Measurements from ENCODE around the gene PIGV.
A peak's percentile ranks its signal among the peaks of the same experiment; 100 is the strongest.

PIGV gene

GRCh38 chr1:26787706-26788514 is at the start of gene PIGV:
TSS of gene PIGV (plus strand) at chr1:26787950. CDS start at chr1:26790816, 2,866 bp downstream.
- peak; percentile 76 for DNase-seq (ENCODE audit: low read depth)
- TF ChIP-seq CTCF (conservative IDR thresholded peaks at IDR 0.05; ENCODE audit: control insufficient read depth, insufficient read depth, low read depth, low read length) = no peak
- peak within 1 kb of the TSS; percentile 69 for H3K4me3 ChIP-seq (ENCODE audit: control insufficient read depth, low read depth, low read length)

DNA sequence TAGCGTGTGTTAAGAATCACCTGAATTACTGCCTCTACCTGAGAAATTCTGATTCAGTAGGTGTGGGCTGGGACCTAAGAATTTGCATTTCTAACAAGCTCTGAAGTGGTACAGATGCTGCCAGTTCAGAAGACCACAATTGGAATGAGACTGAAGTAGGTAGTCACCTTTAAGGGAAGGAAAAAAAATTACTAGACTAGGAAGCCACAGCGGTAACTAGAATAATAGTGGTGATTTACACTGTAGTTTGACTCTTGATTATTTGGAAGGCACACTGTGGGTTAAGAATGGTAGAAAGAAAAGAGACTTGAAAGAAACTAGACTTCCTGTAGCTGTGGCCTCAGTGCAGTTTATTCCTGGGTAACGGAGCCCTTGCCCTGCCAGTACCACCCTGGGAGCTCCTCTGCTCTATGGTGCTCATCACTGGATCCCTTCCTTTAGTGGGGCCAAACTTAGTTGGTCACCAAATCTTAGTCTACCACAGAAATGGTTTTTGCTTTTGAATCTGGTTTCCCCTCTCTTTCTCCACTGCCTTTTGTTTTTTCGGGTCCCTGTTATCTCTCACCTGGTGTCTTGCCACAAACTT is 48.3 kb upstream of the PIGV start:
- no peak for DNase-seq (ENCODE audit: low read depth)

GRCh38 chr1:26740023-26740634 is 47.6 kb upstream of the PIGV start:
- no peak overlapping the region for H3K4me3 ChIP-seq (ENCODE audit: control insufficient read depth, low read depth, low read length)
- TF ChIP-seq CTCF (conservative IDR thresholded peaks at IDR 0.05; ENCODE audit: control insufficient read depth, insufficient read depth, low read depth, low read length) = no peak
- peak; percentile 22 for DNase-seq (ENCODE audit: low read depth)

More for the DNA sequence above, 48.3 kb upstream of the PIGV start:
- no peak for TF ChIP-seq CTCF (conservative IDR thresholded peaks at IDR 0.05; ENCODE audit: control insufficient read depth, insufficient read depth, low read depth, low read length)
- H3K4me3 ChIP-seq (ENCODE audit: control insufficient read depth, low read depth, low read length) = no peak overlapping the region

DNA sequence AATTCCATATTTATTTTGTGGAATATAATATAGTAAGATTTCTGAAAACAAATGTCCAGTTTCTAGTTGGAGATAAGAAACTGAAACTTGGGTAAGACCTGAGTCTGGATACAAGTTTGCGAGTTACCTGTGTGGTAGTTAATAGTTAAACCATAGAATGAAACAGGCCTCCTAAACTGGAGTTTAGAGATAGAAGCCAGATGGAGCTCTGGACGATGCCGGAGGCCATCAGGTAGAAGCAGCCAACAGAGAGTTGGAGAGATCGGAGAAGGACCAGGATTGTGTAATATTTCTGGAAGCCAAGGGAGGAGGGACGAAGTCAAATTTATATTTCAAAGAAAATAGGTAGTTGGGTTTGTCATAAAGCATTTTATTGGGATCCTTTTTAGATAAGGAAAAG is 46.8 kb upstream of the PIGV start:
- no peak overlapping the region for H3K4me3 ChIP-seq (ENCODE audit: control insufficient read depth, low read depth, low read length)
- DNase-seq (ENCODE audit: low read depth) = no peak
- no peak for TF ChIP-seq CTCF (conservative IDR thresholded peaks at IDR 0.05; ENCODE audit: control insufficient read depth, insufficient read depth, low read depth, low read length)

- TF ChIP-seq CTCF (conservative IDR thresholded peaks at IDR 0.05; ENCODE audit: control insufficient read depth, insufficient read depth, low read depth, low read length) = no peak
- no peak for DNase-seq (ENCODE audit: low read depth)
- no peak overlapping the region for H3K4me3 ChIP-seq (ENCODE audit: control insufficient read depth, low read depth, low read length)
Measured at GRCh38 chr1:26743426-26744059, 44.2 kb upstream of the PIGV start.

GRCh38 chr1:26744075-26744959 is 43.4 kb upstream of the PIGV start:
- H3K4me3 ChIP-seq (ENCODE audit: control insufficient read depth, low read depth, low read length) = no peak overlapping the region
- DNase-seq (ENCODE audit: low read depth) = peak; percentile 93
- TF ChIP-seq CTCF (conservative IDR thresholded peaks at IDR 0.05; ENCODE audit: control insufficient read depth, insufficient read depth, low read depth, low read length) = no peak
